Left renal pelvis (tissue), 4 donors: ENCODE data around the gene TFAP2C. TPM values are rescaled to one million over a fixed set of nuclear protein-coding genes. Genes with fewer than 3 reads are reported as not detected.

Experiments
- DNase-seq, 4 donors: peaks; one replicate each; pipeline ENCODE4 v3.0.0-alpha.2; 2013; ENCODE audit warnings: low read depth in 4 of 4, low spot score in 3 of 4
- polyA plus RNA-seq, 4 donors: library from polyadenylated mRNA; unstranded; fragments of 120-200 nt; gene quantifications; one replicate each; pipeline ENCODE4 v1.2.1, GENCODE V29; 2013; ENCODE audit not compliant: insufficient read length in 4 of 4

Gene TFAP2C
- polyA plus RNA-seq: 1 to 10 TPM in 3 of 4 donors, under 1 TPM in 1; 0.12 to 1.8 (median 1.2) TPM

DNA sequence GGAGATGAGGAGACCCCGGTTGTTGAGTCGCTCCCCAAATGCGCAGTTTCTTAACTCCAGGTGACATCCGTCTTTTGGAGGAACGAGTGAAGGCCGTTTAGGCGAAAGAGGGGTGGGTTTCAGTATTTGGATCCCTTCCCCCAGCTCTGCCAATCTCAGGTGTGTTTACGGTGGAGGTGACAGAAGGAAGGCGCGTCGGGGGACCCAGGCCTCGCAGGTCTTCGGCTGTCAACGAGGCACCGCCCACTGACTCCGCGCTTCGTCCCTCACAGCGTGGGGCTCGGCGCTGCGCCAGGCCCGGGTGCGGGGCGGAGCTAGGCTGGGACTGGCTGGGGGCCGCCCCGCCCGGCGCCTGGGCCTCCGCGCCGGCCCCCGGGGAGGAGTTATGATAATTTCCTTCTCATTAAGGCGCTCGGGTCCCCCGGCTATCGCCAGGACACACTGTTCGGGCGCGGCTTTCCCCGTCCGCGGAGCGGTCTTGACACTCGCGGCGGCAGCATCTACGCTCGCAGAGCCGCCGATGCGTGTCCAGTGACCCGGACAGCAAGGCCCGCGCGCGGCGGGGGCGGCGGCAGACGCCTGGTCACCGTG is at the start of gene TFAP2C:
TFAP2C (plus strand) TSS at position 434 of the 591 bp plus-strand sequence. CDS start 239 bp downstream, outside the sequence.
- DNase-seq: no peak

DNA sequence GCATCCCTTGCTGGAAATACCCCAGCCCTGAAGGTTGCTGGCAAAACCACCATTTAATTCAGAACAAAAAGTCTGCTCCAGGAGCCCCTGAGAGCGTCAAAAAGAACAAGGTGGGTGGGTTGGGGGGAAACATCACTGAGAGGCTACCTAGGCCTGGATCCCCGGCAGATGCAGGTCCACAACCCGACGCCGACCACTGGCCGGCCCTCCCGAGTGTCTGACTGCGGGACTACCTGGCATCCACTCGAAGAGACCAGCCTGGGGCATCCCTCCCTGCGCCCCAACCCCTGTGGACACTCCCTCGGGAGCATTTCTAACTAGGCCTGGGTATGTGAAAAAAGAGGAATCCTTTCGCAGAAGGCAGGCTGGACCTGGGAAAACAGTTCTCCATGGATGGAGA is 48.9 kb upstream of the TFAP2C start:
- no peak for DNase-seq

DNA sequence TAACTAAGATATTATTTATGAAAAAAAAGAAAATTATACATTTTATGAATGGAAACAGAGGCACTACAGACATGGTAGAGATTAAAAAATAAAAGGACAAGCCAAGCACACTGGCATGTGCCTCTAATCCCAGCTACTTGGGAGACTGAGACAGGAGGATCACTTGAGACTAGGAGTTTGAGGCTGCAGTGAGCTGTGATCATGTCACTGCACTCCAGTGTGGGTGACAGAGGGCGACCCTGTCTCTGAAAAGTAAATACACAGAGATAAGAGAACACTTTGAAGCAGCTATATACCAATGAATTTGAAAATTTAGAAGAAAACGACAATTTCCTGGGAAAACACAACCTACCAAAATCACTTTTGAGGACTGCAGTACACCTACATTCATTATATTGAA is 47.4 kb upstream of the TFAP2C start:
- no peak for DNase-seq

DNA sequence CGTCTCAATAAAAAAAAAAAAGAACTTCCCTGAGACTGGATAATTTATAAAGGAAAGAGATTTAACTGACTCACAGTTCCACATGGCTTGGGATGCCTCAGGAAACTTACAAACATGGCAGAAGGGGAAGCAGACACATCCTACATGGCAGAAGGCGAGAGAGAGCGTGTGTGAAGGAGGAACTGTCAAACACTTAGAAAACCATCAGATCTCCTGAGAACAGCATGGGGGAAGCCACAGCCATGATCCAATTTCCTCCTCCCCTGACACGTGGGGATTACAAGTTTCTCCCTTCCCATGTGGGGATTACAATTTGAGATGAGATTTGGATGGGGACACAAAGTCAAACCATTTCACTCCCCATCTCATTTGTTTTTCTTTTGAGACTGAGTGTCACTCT is 46.6 kb upstream of the TFAP2C start:
- DNase-seq: no peak

DNA sequence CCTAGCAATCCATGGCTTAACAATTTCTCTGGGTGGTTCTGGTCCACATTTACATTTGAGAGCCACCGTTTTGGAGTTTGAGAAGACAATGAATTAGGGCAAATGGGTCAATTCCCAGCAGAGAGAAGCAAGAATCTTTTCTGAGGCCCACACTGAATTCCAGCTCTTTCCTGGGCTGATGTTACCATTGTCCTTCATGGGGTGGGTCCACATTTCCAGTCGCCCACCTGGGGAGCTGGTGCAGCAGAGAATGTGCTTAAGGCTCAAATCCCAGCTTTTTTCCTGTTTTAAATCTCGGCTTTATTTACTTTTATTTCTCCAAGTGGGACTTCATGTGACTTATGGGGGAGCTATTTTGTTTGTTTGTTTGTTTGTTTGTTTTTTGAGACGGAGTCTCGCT is 44.2 kb upstream of the TFAP2C start:
- no peak for DNase-seq

DNA sequence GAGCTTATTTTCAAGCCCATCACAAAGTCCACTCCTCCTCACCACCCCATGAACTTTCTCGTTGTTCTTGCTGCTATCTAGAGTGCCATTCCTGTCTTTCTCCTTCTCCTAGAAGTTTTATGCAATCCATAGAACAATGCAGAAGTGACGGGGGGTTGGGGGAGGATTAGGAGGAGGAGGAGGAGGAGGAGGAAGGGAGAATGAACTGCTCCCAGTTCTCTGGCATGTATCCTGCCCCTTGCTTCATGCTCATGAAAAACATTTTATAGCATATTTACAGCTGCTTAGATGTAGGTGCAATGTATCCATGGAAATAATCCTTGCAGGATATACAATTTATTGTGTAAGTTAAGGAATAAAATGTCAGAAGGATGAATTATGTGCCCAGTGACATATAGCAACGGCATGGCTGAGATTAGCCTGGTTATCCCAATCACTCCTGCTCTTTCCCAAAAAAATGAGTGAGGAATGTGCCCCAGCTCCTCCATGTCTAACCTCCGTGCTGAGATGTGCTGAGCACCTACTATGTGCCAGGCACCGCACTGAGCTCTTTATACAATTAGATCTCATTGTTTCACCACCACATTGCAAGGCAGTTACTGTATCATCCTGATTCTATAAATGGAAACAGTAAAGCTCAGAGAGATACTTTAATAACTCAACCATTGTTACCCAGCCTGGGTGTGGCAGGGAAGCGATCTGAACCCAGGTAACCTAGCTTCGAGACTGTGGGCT is 41.6 kb upstream of the TFAP2C start:
- DNase-seq: no peak

DNA sequence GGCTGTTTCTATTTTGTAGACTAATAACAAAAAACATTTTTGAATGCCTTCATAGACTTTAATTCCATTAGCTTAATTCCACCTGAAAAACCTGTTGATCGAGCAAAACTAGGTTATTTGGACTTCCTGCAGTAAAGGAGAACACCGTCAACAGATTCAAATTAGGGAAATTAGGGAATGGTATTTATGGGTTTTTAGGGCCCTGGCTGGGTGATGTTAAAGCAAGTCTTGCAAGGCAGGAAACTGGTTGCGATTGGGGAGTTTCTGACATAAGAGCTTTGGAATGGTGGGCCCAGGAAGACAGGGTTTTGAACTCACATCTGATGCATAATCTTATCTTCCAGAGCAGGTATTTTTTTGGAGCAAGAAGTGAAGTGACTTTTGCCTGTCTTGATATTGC is 40.1 kb upstream of the TFAP2C start:
- DNase-seq: no peak

DNA sequence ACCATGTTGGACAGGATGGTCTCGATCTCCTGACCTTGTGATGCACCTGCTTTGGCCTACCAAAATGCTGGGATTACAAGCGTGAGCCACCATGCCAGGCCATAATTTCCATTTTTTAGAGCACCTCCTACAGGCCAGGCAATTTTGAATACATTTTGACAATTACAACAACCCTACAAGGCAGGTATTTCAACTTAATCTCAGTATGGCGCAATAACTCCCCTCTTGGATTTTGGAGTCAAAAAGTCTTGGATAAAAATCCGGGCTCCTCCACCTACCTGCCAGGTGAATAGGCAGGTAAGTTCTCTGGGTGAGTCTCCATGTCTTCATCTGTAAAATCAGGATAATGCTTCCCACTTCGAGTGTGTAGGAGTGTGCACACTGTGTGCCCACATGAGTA is 39.5 kb upstream of the TFAP2C start:
- DNase-seq: no peak

DNA sequence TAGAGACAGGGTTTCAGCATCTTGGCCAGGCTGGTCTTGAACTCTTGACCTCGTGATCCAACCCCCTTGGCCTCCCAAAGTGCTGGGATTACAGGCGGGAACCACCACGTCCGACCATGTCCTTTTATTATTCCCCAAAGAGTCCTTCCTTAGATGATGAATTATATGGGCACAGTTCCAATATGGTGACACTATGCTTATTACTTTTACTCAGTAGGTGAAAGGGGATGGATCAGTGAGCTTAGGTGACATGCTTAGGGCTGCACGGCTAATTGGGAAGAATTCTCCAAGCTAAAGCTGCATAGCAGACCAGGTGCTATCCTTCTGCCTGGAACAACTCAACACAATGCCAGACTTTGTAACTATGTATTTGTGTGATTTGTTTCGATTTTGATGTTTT is 38.2 kb upstream of the TFAP2C start:
- no peak for DNase-seq

DNA sequence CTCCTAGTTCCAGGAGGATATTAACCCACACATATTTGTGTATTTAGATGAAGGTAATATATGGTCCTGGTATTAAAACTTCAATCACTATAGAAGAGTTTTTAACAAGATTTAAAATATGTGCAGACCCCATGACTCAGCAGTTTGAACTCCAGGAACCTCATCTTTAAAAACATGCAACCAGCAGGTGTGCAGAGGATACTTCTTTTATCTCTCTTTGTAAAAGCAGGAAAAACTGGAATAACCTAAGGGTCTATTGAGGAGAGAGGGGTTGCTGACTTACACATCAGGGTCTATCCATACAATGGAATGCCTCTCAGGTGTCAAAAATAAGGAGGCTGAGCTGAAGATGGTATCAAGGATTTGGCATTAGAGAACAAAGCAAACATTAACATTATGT is 36.9 kb upstream of the TFAP2C start:
- no peak for DNase-seq

DNA sequence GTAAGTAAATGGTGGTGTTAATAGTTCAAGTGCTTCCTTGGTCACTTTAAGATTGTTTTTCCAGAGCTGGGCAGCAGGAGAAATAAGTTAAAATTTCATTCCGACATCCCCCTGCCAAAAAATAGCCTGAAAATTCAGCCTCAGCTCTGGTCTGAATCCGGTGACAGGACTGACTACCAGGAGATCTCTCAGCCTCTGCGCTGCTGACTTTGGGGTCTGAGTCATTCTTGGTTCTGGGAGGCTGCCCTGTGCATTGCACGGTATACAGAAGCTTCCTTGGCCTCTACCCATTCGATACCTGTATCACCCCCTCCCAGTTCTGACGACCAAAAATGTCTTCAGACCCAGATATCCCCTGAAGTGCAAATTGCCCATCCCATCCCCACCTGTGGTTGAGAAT is 36.3 kb upstream of the TFAP2C start:
- DNase-seq: no peak

DNA sequence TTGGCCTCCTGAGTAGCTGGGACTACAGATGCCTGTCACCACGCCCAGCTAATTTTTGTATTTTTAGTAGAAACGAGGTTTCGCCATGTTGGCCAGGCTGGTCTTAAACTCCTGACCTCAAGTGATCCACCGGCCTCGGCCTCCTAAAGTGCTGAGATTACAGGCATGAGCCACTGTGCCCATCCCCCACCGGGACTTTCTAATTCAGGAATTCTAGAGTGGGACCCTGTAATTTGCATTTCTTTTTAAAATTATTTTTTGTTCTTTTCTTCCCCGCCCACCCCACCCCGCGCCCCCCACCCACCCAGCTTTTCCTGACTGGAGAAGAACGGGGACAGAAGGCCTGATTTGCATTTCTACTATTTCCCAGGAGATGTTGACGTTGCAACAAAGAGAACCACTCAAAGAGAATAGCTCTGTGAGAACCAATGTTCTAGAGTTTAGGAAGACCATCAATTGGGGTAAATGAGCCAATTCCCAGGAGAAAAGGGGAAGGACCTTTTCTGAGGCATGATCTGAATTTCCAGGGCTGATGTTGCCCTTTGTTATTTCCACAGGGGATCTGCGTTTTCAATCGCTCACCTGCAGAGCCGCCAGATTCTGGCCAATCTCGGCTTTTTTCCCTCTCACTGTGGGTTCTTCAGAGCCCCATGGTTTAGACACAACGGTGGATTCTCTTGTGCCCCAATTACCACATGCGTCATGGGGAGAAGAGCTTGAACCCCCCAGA is 33.2 kb upstream of the TFAP2C start:
- no peak for DNase-seq

DNA sequence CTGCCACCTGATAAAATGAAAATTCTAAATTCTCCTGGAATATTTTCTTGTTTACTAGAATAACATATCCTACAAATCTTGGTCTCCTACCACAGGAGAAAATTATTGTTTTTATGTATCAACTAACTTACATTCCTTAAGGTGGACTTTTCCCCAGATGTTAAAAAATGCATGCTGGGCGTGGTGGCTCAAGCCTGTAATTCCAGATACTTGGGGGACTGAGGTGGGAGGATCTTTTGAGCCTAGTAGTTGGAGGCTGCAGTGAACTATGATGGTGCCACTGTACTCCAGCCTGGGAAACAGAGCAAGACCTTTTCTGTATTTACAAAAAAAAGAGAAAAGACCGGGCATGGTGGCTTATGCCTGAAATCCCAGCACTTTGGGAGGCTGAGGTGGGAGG is 27.9 kb upstream of the TFAP2C start:
- DNase-seq: no peak

DNA sequence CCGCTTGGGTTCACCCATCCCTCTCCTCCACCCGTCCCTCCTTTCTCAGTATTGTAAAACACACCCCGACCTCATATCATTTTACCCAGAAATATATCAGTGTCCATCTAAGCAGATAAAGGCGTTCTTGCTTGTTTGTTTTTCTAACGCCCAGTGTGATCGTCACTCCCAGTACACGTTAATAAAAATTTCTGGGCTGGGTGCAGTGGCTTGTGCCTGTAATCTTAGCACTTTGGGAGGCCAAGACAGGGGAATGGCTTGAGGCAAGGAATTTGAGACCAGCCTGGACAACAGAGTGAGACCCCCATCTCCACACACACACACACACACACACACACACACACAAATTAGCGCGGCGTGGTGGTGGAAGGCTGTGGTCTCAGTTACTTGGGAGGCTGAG is 24.4 kb upstream of the TFAP2C start:
- no peak for DNase-seq

DNA sequence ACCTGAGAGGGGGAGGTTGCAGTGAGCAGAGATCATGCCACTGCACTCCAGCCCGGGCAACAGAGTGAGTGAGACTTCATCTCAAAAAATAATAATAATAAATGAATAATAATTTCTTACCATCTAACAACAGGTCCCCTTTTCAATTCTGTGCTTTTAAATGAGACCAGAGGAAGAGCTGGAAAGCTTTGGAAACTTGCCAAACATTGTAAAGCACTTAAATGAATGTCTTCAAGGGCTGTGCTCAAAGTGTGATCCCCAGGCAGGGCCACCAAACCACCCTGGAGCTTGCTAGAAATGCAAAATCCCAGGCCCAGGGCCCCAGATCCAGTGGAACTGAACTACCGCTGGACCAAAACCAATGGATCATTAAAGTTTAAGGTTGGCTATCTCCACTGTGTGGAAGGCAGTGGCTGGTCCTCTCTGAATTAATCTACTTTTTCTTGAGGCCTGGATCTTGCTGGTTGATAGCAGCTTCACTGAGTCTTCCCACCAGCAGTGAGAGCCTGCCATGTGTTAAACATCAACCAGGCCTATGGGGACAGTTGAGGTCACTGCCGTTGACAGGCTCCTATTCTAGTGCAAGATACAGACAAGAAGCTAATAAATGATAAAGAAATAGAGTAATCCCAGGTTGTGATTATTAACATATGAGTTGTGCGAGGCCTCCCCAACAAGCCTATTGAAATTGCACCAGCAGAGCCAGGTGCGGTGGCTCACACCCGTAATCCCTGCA is 23.7 kb upstream of the TFAP2C start:
- DNase-seq: no peak

DNA sequence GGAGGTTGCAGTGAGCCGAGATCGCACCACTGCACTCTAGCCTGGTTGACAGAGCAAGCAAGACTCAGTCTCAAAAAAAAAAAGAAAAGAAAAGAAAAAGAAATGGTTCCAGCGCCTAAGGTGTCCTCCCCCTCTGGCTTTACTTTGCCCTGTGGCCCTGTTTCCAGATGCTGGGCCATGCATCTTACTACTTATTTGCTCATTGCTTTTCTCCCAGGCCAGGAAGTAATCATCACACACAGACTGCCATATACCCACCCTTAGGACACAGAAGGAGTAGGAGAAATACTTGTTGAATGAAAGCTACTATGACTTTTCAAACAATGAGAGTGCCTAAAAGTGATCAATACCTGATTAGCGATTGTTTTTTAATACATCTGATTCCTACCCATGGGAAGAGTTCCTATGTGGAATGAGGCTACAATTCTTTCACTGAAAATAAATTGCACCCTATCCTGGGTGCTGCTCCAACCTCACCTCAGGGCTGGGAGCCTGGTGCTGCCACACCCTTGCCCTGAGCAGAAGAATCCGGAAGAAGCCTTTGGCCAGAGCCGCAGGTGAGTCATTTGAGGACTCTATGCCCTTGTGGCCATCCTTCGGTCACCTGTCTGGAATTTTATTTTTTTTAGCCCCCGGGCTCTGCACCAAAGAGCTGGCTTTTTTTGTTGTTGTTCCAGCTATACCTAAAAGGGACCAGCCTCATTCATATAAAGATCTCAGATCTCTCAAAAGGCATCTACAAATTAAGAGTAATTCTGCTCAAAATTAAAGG is 22.7 kb upstream of the TFAP2C start:
- no peak for DNase-seq

DNA sequence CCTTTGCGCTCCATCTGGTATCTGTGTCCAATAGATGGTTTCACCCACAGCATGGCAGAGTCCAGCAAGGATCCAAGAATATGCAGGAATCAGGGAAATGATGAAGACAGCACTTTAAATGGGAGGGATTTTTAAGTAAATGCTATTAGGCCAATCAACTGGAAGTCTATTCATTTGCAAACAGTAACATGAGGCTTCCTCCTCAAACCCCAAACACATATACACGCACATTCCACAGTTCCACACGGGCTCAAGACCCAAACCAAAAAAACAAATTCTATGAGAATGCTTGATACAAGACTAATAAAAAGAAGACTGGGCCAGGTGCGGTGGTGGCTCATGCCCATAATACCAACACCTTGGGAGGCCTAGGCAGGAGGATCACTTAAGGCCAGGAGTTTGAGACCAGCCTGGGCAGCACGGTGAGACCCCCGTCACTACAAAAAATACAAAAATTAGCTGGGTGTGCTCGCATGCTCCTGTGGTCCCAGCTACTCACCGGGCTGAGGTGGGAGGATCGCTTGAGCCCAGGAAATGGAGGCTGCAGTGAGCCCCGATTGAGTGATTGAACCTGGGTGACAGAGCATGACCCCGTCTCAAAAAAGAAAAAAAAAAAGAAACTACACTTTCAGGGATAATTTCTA is 21.9 kb upstream of the TFAP2C start:
- no peak for DNase-seq

DNA sequence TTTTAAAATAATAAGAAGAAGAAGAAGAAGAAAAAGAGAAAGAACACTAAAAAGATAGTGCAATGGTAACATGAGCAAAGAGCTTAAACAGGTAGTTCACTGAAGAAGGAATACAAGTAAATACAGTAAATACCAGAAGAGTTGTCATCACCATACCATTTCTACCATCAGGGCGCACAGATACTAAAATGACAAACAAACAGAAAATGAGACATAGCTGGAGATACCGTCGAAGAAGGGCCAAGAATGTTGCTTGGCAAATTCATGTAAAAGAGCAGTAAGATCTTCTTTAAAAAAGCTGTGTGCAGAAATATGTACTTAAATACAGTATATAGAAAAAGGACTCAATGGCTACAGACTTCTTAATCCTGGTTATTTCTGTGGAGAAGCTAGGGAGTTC is 20.7 kb upstream of the TFAP2C start:
- DNase-seq: no peak

DNA sequence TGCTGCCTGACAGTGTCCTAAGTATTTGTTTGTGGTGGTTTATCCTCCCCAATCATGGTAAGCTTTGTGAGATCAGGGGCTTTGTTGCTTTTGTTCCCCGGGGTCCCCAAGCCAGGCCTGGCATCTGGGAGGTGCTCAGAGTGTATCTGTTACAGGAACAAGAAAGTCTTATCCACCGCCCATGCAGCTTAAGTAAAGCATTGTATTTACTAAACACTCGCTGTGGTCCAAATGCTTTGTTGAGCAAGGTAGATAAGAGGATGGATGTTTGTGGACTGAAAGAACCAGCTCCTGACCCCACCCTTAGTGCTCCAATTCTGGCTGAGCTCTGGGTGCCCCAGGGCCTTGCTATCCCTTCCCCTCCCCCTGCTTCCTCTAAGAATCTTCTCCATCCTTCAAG is 19.8 kb upstream of the TFAP2C start:
- no peak for DNase-seq

DNA sequence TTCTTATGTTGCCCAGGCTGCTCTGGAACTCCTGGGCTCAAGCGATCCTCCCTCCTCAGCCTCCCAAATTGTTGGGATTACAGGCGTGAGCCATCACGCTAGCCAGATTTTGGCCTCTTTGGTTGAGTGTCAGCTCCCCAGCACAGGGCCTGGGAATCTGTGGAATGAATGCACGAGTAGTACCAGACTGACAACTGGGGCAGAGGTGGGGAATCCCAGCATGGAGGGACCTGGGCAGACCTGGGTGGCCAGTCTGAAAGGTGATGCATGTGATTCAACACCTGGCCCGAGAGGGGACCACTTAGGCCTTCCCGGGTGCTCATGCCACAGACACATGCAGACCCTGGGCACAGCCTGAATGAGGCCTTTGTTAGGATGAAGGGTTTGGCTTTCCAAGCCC is 19.0 kb upstream of the TFAP2C start:
- DNase-seq: no peak
